SK-N-MC (cell line): ENCODE measurements around the gene BACH2.

Source experiments
- DNase-seq: peaks from one replicate; pipeline ENCODE4 v3.0.0-alpha.2; 2011; ENCODE audit warnings: low read depth, low spot score
- H3K27ac ChIP-seq: fragments of 200-600 bp; sonication (generic); 2 replicates; pipeline ENCODE4 v1.5.1; 2016; ENCODE audit warnings: mixed run types
- H3K36me3 ChIP-seq: fragments of 200-600 bp; sonication (generic); 2 replicates; pipeline ENCODE4 v1.6.1; 2017; ENCODE audit warnings: antibody characterized with exemption, low read length, mixed read lengths; ENCODE audit not compliant: insufficient read depth
- H3K4me3 ChIP-seq: fragments of 200-600 bp; sonication (generic); 2 replicates; pipeline ENCODE4 v1.5.1; 2016
- H3K9ac ChIP-seq: fragments of 200-600 bp; sonication (generic); 2 replicates; pipeline ENCODE4 v1.8.0; 2017; ENCODE audit warnings: mixed run types, mixed read lengths; ENCODE audit not compliant: insufficient read length
- H3K9me3 ChIP-seq: fragments of 200-600 bp; sonication (generic); 2 replicates; pipeline ENCODE4 v1.6.1; 2017; ENCODE audit warnings: low read depth, mild to moderate bottlenecking, antibody characterized with exemption, low read length, moderate library complexity, mixed read lengths
- EZH2 ChIP-seq: fragments of 200-600 bp; sonication (generic); IDR thresholded peaks from one replicate; pipeline ENCODE4 v1.6.1; 2017; ENCODE audit warnings: antibody characterized with exemption
- FOXP2 ChIP-seq: optimal IDR thresholded peaks from 2 replicates; pipeline ENCODE3; 2011; ENCODE audit warnings: mild to moderate bottlenecking, moderate library complexity; ENCODE audit not compliant: insufficient read depth; ENCODE audit errors: extremely low read length, control extremely low read depth
- POLR2AphosphoS5 ChIP-seq: IDR thresholded peaks from 2 replicates; pipeline ENCODE4 v1.6.1; 2012; ENCODE audit warnings: mild to moderate bottlenecking, low read depth, low read length, borderline replicate concordance

BACH2 gene

GRCh38 chr6:90110971-90111370, 185.7 kb downstream of the BACH2 start:
- no peak for DNase-seq
- no peaks in the 10 kb centered on the region for H3K9me3 ChIP-seq
- H3K9ac ChIP-seq: no peak overlapping the region
- TF ChIP-seq POLR2AphosphoS5 (no peak), EZH2 (no peak), FOXP2 (no peak)
- H3K27ac ChIP-seq: no peak overlapping the region
- H3K4me3 ChIP-seq: no peak overlapping the region
- no peaks in the 10 kb centered on the region for H3K36me3 ChIP-seq

GRCh38 chr6:90109141-90109540, 187.5 kb downstream of the BACH2 start:
- H3K4me3 ChIP-seq: no peak overlapping the region

GRCh38 chr6:90107771-90108282, 188.8 kb downstream of the BACH2 start:
- no peak overlapping the region for H3K27ac ChIP-seq
- no peaks in the 10 kb centered on the region for H3K36me3 ChIP-seq
- H3K4me3 ChIP-seq: no peak overlapping the region

More at GRCh38 chr6:90109141-90109540, 187.5 kb downstream of the BACH2 start:
- Histone ChIP-seq H3K9me3 (no peaks in the 10 kb centered on the region), H3K9ac (no peak overlapping the region), H3K27ac (no peak overlapping the region), H3K36me3 (no peaks in the 10 kb centered on the region)
- DNase-seq: no peak
- TF ChIP-seq POLR2AphosphoS5 (no peak), EZH2 (no peak), FOXP2 (no peak)

GRCh38 chr6:90107371-90107770, 189.3 kb downstream of the BACH2 start:
- Histone ChIP-seq H3K27ac (no peak overlapping the region), H3K9ac (no peak overlapping the region), H3K36me3 (no peaks in the 10 kb centered on the region), H3K4me3 (no peak overlapping the region), H3K9me3 (no peaks in the 10 kb centered on the region)
- no peak for DNase-seq
- TF ChIP-seq FOXP2: no peak

More at GRCh38 chr6:90107771-90108282, 188.8 kb downstream of the BACH2 start:
- no peak for TF ChIP-seq EZH2
- no peak for TF ChIP-seq FOXP2
- TF ChIP-seq POLR2AphosphoS5: no peak
- H3K9me3 ChIP-seq: no peaks in the 10 kb centered on the region
- DNase-seq: no peak
- no peak overlapping the region for H3K9ac ChIP-seq

- H3K36me3 ChIP-seq: no peaks in the 10 kb centered on the region
- no peak overlapping the region for H3K27ac ChIP-seq
- TF ChIP-seq FOXP2: no peak
- TF ChIP-seq POLR2AphosphoS5: no peak
- no peak for TF ChIP-seq EZH2
- no peak overlapping the region for H3K9ac ChIP-seq
- no peak for DNase-seq
- no peak overlapping the region for H3K4me3 ChIP-seq
- no peaks in the 10 kb centered on the region for H3K9me3 ChIP-seq
These were observed 190.2 kb downstream of the BACH2 start for GRCh38 chr6:90106449-90106848.

GRCh38 chr6:90105506-90106170, 191.0 kb downstream of the BACH2 start:
- no peaks in the 10 kb centered on the region for H3K36me3 ChIP-seq
- no peak overlapping the region for H3K9ac ChIP-seq
- H3K9me3 ChIP-seq: no peaks in the 10 kb centered on the region
- TF ChIP-seq POLR2AphosphoS5 (no peak), EZH2 (no peak), FOXP2 (no peak)
- no peak for DNase-seq
- no peak overlapping the region for H3K4me3 ChIP-seq
- no peak overlapping the region for H3K27ac ChIP-seq

GRCh38 chr6:90103056-90103800, 193.4 kb downstream of the BACH2 start:
- no peaks in the 10 kb centered on the region for H3K9me3 ChIP-seq
- no peak overlapping the region for H3K4me3 ChIP-seq
- H3K27ac ChIP-seq: no peak overlapping the region
- no peaks in the 10 kb centered on the region for H3K36me3 ChIP-seq
- no peak overlapping the region for H3K9ac ChIP-seq
- TF ChIP-seq EZH2 (no peak), POLR2AphosphoS5 (no peak), FOXP2 (no peak)
- DNase-seq: no peak

- H3K9me3 ChIP-seq: no peaks in the 10 kb centered on the region
These were observed 195.2 kb downstream of the BACH2 start for GRCh38 chr6:90101403-90101802.

More at GRCh38 chr6:90101403-90101802, 195.2 kb downstream of the BACH2 start:
- no peak overlapping the region for H3K27ac ChIP-seq
- no peaks in the 10 kb centered on the region for H3K36me3 ChIP-seq
- TF ChIP-seq EZH2 (no peak), FOXP2 (no peak), POLR2AphosphoS5 (no peak)
- H3K9ac ChIP-seq: no peak overlapping the region
- no peak for DNase-seq
- no peak overlapping the region for H3K4me3 ChIP-seq
